PC-3 (cell line): Measurements from ENCODE around the gene EPHB1. TPM values are rescaled to one million over a fixed set of nuclear protein-coding genes. Genes with fewer than 3 reads are reported as not detected.

ENCODE experiments used
- ATAC-seq: fragments of 200-7000 bp; cut with Tn5 transposase; 2 replicates; pipeline ENCODE4 v1.9.1; 2020; ENCODE audit warnings: mild to moderate bottlenecking, moderate library complexity
- BruUV-seq: library from RNA; stranded (reverse); fragments of 400-500 nt; replicated peaks from 2 replicates; lab custom pipeline; 2021; lab: Mats Ljungman, UMichigan
- CTCF ChIA-PET: fragments of 300-600 bp; sonication (Branson Sonifier 250); formaldehyde crosslinking; loops from one replicate; lab custom pipeline; 2022; ENCODE audit warnings: antibody characterized with exemption; lab: Charles Lee
- POLR2A ChIA-PET: fragments of 300-600 bp; sonication (Branson Sonifier 250); formaldehyde crosslinking; loops from one replicate; lab custom pipeline; 2022; ENCODE audit warnings: antibody characterized with exemption; ENCODE audit not compliant: unreplicated experiment; lab: Charles Lee
- DNase-seq: peaks from one replicate; pipeline ENCODE4 v3.0.0-alpha.2; 2015
- H2AFZ ChIP-seq: fragments of 300-600 bp; sonication (generic); 2 replicates; pipeline ENCODE4 v1.6.0; 2016; ENCODE audit warnings: antibody characterized with exemption, low read length
- H3F3A ChIP-seq: fragments of 300-600 bp; sonication (generic); one replicate; pipeline ENCODE4 v1.6.0; 2017; ENCODE audit warnings: antibody characterized with exemption, low read length, control low read depth, mild to moderate bottlenecking; ENCODE audit not compliant: unreplicated experiment
- H3K27ac ChIP-seq: fragments of 300-600 bp; sonication (generic); 2 replicates; pipeline ENCODE4 v1.5.1; 2016; ENCODE audit warnings: mild to moderate bottlenecking, low read length
- H3K27me3 ChIP-seq: fragments of 300-600 bp; sonication (generic); 2 replicates; pipeline ENCODE4 v1.6.1; 2016; ENCODE audit warnings: low read length, mixed read lengths
- H3K36me3 ChIP-seq: fragments of 300-600 bp; sonication (generic); 2 replicates; pipeline ENCODE4 v1.6.1; 2016; ENCODE audit warnings: low read depth, mixed run types, low read length, mixed read lengths
- H3K4me1 ChIP-seq: fragments of 300-600 bp; sonication (generic); 2 replicates; pipeline ENCODE4 v1.5.1; 2016; ENCODE audit warnings: low read length; ENCODE audit not compliant: insufficient read depth
- H3K4me2 ChIP-seq: fragments of 300-600 bp; sonication (generic); 2 replicates; pipeline ENCODE4 v1.6.0; 2016; ENCODE audit warnings: low read length
- H3K4me3 ChIP-seq: fragments of 300-600 bp; sonication (generic); 2 replicates; pipeline ENCODE4 v1.5.1; 2016; ENCODE audit warnings: mild to moderate bottlenecking, low read length, mixed read lengths
- H3K79me2 ChIP-seq: fragments of 300-600 bp; sonication (generic); 2 replicates; pipeline ENCODE4 v1.6.1; 2017; ENCODE audit warnings: low read length, mixed read lengths
- H3K9ac ChIP-seq: fragments of 300-600 bp; sonication (generic); 2 replicates; pipeline ENCODE4 v1.6.0; 2016; ENCODE audit warnings: mild to moderate bottlenecking, low read length
- H3K9me2 ChIP-seq: fragments of 300-600 bp; sonication (generic); replicated peaks from 2 replicates; pipeline ENCODE4 v1.6.1; 2016; ENCODE audit warnings: mixed run types, low read length, mixed read lengths
- H3K9me3 ChIP-seq: fragments of 300-600 bp; sonication (generic); 2 replicates; pipeline ENCODE4 v1.6.1; 2016; ENCODE audit warnings: low read length, mixed read lengths
- H4K20me1 ChIP-seq: fragments of 300-600 bp; sonication (generic); 2 replicates; pipeline ENCODE4 v1.6.1; 2016; ENCODE audit warnings: low read length, mixed read lengths
- EZH2 ChIP-seq: fragments of 300-600 bp; sonication (generic); IDR thresholded peaks from one replicate; pipeline ENCODE4 v1.6.1; 2017; ENCODE audit warnings: antibody characterized with exemption, mild to moderate bottlenecking, low read length; ENCODE audit not compliant: unreplicated experiment
- EZH2phosphoT487 ChIP-seq: fragments of 300-600 bp; sonication (generic); IDR thresholded peaks from 2 replicates; pipeline ENCODE4 v1.6.1; 2018; ENCODE audit warnings: mild to moderate bottlenecking, antibody characterized with exemption, low read length, borderline replicate concordance
- intact Hi-C: fragments of 100-400 bp; cut with micrococcal nuclease; formaldehyde crosslinking; loops from 2 replicates; pipeline ENCODE4 v1.9.0; 2023
- total RNA-seq: library from RNA; depleted of rRNA; stranded (reverse); fragments of >200 nt; gene quantifications from 2 replicates; pipeline ENCODE4 v1.2.3, GENCODE V29; 2014
- TF ChIP-seq, protein P1 (sequence below): fragments of 300-600 bp; sonication (generic); conservative IDR thresholded peaks from 2 replicates; pipeline ENCODE4 v1.5.1; 2017; ENCODE audit warnings: antibody characterized with exemption, low read depth, mild to moderate bottlenecking, low read length

Gene EPHB1
- total RNA-seq, 1 experiment from 2014 or later, result 0.69 TPM

DNA sequence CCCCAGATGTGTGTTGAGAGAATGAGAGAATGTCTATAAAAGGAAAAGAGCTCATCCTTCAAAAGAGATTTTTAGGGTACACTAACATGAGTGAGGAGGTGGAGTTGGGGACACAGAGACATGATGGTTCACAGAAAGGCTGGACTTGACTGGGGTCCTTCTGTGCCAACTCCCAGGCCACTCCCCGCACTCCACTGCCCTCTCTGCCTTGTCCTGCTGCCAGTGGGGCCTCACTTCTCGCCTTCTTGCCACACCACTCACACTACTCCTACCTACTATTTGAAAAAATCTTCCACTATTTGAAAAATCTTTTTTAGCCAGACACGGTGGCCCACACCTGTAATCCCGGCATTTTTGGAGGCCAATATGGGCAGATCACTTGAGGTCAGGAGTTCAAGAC is 298.1 kb downstream of the EPHB1 start:
- Histone ChIP-seq H4K20me1 (no peaks in the 10 kb centered on the region), H3F3A (no peaks in the 10 kb centered on the region), H3K9ac (no peak overlapping the region), H3K9me3 (no peaks in the 10 kb centered on the region), H3K79me2 (no peaks in the 10 kb centered on the region), H3K4me3 (no peak overlapping the region), H3K4me2 (no peak overlapping the region), H3K27ac (no peak overlapping the region), H3K4me1 (peaks cover 16% of the 10 kb centered on the region), H3K36me3 (no peaks in the 10 kb centered on the region), H3K27me3 (no peaks in the 10 kb centered on the region), H2AFZ (no peak overlapping the region), H3K9me2 (no peaks in the 10 kb centered on the region)
- ChIA-PET POLR2A (no interaction called here), CTCF (no interaction called here)
- no TSS peak for BruUV-seq
- no peak for DNase-seq
- no peak for ATAC-seq
- intact Hi-C loops, result no loop called here
- no peak for TF ChIP-seq EZH2
- TF ChIP-seq, protein P1, sequence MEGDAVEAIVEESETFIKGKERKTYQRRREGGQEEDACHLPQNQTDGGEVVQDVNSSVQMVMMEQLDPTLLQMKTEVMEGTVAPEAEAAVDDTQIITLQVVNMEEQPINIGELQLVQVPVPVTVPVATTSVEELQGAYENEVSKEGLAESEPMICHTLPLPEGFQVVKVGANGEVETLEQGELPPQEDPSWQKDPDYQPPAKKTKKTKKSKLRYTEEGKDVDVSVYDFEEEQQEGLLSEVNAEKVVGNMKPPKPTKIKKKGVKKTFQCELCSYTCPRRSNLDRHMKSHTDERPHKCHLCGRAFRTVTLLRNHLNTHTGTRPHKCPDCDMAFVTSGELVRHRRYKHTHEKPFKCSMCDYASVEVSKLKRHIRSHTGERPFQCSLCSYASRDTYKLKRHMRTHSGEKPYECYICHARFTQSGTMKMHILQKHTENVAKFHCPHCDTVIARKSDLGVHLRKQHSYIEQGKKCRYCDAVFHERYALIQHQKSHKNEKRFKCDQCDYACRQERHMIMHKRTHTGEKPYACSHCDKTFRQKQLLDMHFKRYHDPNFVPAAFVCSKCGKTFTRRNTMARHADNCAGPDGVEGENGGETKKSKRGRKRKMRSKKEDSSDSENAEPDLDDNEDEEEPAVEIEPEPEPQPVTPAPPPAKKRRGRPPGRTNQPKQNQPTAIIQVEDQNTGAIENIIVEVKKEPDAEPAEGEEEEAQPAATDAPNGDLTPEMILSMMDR, result no peak
- no peak for TF ChIP-seq EZH2phosphoT487

GRCh38 chr3:135097276-135097946 is 302.4 kb downstream of the EPHB1 start:
- H3K27ac ChIP-seq, result no peak overlapping the region
- H4K20me1 ChIP-seq, result no peaks in the 10 kb centered on the region
- H3F3A ChIP-seq, result no peaks in the 10 kb centered on the region
- intact Hi-C loops, result no loop called here
- H3K9me3 ChIP-seq, result no peaks in the 10 kb centered on the region
- H3K4me1 ChIP-seq, result no peaks in the 10 kb centered on the region
- no peaks in the 10 kb centered on the region for H3K79me2 ChIP-seq
- H3K36me3 ChIP-seq, result no peaks in the 10 kb centered on the region
- no peak for DNase-seq
- no peaks in the 10 kb centered on the region for H3K9me2 ChIP-seq
- H3K4me2 ChIP-seq, result no peak overlapping the region
- no peak overlapping the region for H3K9ac ChIP-seq
- H2AFZ ChIP-seq, result no peak overlapping the region
- CTCF ChIA-PET, result no interaction called here
- BruUV-seq, result no TSS peak
- TF ChIP-seq EZH2, result no peak
- TF ChIP-seq, protein P1, result no peak
- TF ChIP-seq EZH2phosphoT487, result no peak
- ATAC-seq, result no peak
- no peak overlapping the region for H3K4me3 ChIP-seq
- no peaks in the 10 kb centered on the region for H3K27me3 ChIP-seq
- POLR2A ChIA-PET, result no interaction called here

DNA sequence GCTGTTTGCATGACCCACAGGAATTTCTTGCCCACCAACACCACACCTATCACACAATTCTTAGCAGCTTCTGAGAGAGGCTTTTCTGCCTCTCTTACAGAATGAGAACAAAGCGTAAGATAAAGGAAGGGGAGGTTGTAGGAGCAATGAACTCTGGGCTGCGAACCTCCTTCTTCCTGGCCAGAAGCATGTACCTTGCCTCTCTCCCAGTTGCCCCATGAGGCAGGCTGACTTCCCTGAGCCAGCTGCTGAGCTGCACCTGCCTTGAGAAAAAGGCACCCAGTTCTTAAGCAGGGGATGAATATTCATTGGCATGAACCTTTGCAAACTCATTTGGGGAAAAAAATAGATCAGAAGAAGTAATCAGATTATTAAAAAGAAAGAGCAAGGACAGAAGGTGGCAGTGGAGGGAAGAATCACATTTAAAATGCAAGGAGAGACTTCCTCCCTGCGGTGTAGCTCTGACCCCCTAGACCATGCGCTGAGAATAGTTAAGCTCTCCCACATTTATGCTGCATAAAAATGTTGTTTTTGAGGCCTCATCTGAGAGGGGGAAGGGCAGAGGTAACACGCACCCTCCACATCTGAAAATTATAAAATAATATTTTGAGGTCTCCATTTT is 304.8 kb downstream of the EPHB1 start:
- intact Hi-C loops, result no loop called here
- Histone ChIP-seq H3F3A (no peaks in the 10 kb centered on the region), H3K4me1 (no peaks in the 10 kb centered on the region), H3K9me3 (no peaks in the 10 kb centered on the region), H3K9me2 (no peaks in the 10 kb centered on the region), H4K20me1 (no peaks in the 10 kb centered on the region), H3K4me2 (no peak overlapping the region), H3K4me3 (no peak overlapping the region), H2AFZ (no peak overlapping the region), H3K36me3 (no peaks in the 10 kb centered on the region), H3K79me2 (no peaks in the 10 kb centered on the region), H3K27ac (no peak overlapping the region), H3K27me3 (no peaks in the 10 kb centered on the region), H3K9ac (no peak overlapping the region)
- CTCF ChIA-PET, result no interaction called here
- POLR2A ChIA-PET, result no interaction called here
- no peak for TF ChIP-seq EZH2
- TF ChIP-seq, protein P1, result no peak
- TF ChIP-seq EZH2phosphoT487, result no peak
- ATAC-seq, result no peak
- DNase-seq, result no peak
- BruUV-seq, result no TSS peak
